Measurements from ENCODE around the gene GFOD2. TPM values are rescaled to one million over a fixed set of nuclear protein-coding genes. Genes with fewer than 3 reads are reported as not detected.

The GFOD2 gene
- total and polyA plus RNA-seq, 11 donors = 6.5 to 15.4 (median 9.8) TPM

DNA sequence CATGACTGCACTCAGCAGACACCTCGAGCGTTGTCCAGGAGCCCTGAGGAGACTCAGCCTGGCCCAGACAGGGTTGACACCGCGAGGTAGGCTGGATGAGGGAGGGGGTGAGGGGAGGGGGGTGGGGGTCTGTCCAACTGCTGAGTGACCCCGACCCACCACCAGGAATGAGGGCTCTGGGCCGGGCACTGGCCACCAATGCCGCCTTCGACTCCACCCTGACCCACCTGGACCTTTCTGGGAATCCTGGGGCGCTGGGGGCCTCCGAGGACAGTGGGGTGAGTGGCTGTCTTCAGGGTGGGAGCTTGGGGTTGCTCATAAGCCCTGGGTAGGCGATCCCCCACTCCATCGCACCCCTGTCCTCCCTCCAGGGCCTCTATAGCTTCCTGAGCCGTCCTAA, 71.4 kb downstream of the GFOD2 start:
- WGBS, 4 donors = 72 to 83% (median 75%) methylated on average over 9 to 13 of the region's 13 CpGs
- Histone ChIP-seq H3K4me1 (peaks cover 0 to 32% (median 7%) of the 10 kb centered on the region in 12 donors), H3K27ac (no peak overlapping the region), H3K36me3 (no peaks in the 10 kb centered on the region), H3K27me3 (peaks cover 15 to 77% (median 58%) of the 10 kb centered on the region in 9 donors), H3K4me3 (no peak overlapping the region), H3K9me3 (no peaks in the 10 kb centered on the region)
- intact Hi-C loops (cut with DNase I) = loop anchor here in 3 of 10 donors (5.0 to 10.0 kb wide), 2 partner anchors 103 to 125 kb away; no protein-coding TSS in a partner anchor
- DNase-seq (no peak), ATAC-seq (no peak)
- TF ChIP-seq CTCF (IDR thresholded peaks at IDR 0.05) (no peak), POLR2A (IDR thresholded peaks at IDR 0.05) (no peak)

DNA sequence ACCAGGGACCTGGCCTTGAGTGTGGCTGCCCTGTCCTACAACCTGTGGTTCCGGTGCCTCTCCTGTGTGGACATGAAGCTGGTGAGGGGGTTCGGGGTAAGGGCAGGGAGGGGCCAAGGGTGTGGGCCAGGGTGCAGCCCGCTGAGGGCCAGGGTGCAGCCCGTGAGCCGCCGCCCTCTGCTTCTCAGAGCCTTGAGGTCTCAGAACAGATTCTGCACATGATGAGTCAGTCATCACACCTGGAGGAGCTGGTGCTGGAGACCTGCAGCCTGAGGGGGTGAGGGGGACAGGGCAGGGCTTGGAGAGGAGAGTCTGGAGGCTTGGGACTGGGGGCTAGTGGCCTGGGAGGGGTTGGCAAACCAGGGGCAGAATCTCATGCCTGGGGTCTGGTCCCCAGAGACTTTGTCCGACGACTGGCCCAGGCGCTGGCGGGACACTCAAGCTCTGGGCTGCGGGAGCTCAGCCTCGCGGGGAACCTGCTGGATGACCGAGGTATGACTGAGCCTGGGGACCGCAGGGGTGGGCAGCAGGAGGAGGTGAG, 71.9 kb downstream of the GFOD2 start:
- no peak for DNase-seq
- WGBS, 4 donors = 71 to 85% (median 73%) methylated on average over 13 to 15 of the region's 15 CpGs
- intact Hi-C loops (cut with DNase I) = loop anchor here in 3 of 10 donors (5.0 to 10.0 kb wide), 2 partner anchors 102 to 125 kb away; no protein-coding TSS in a partner anchor
- no peaks in the 10 kb centered on the region for H3K36me3 ChIP-seq
- H3K9me3 ChIP-seq = no peaks in the 10 kb centered on the region
- peaks cover 0 to 29% (median 9%) of the 10 kb centered on the region in 12 donors for H3K4me1 ChIP-seq
- peaks cover 15 to 72% (median 54%) of the 10 kb centered on the region in 9 donors for H3K27me3 ChIP-seq
- TF ChIP-seq POLR2A (IDR thresholded peaks at IDR 0.05) (no peak), CTCF (IDR thresholded peaks at IDR 0.05) (no peak)
- no peak for ATAC-seq
- H3K27ac ChIP-seq = no peak overlapping the region
- no peak overlapping the region for H3K4me3 ChIP-seq

DNA sequence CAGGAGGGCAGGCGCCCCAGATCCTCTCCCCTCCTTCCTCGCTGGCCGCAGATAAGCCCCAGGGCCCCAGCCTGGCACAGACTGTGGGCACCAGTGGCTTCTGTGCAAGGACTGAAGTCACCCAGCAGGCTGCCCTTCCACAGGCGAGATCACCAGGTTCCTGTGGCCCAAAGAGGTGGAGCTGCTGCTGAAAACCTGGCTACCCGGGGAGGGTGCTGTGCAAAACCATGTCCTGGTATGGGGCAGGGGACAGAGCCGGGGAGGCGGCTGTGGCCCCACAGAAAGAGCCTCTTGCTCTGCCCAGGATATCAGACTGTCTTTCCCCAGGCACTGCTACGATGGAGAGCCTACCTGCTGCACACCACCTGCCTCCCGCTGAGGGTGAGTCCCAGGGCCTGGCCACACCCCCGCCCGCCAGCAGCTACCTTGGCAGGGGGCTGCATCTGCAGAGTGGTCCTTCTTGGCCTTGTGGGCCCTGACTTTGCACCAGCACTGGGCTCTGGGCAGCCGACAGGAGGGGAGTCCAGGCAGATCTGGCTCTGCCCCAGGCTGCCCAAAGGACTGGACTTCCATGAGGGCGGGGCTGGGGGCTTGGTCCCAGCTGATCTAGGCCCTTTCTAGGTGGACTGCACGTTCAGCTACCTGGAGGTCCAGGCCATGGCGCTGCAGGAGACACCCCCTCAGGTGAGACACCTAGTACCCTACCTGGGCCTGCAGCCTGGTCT, 73.6 kb downstream of the GFOD2 start:
- Histone ChIP-seq H3K36me3 (no peaks in the 10 kb centered on the region), H3K4me1 (peaks cover 0 to 37% (median 13%) of the 10 kb centered on the region in 12 donors), H3K27me3 (peaks cover 15 to 59% (median 43%) of the 10 kb centered on the region in 9 donors), H3K4me3 (peak overlapping the region in 9 of 12 donors; percentile 7 to 57 (median 42)), H3K27ac (peak overlapping the region in 1 of 12 donors; percentile 59), H3K9me3 (no peaks in the 10 kb centered on the region)
- intact Hi-C loops (cut with DNase I) = loop anchor here in 4 of 10 donors (2.0 to 10.0 kb wide), 3 partner anchors 83 to 123 kb away; partner anchors contain the start of gene CTCF (in 1 of the 4)
- DNase-seq (no peak), ATAC-seq (no peak)
- 86 to 97% (median 88%) methylated on average over 4 to 15 of the region's 15 CpGs for WGBS, 4 donors
- TF ChIP-seq POLR2A (IDR thresholded peaks at IDR 0.05) = no peak
- no peak for TF ChIP-seq CTCF (IDR thresholded peaks at IDR 0.05)

GRCh38 chr16:67644038-67644437, 75.1 kb downstream of the GFOD2 start:
- TF ChIP-seq POLR2A (IDR thresholded peaks at IDR 0.05) (no peak), CTCF (IDR thresholded peaks at IDR 0.05) (no peak)
- DNase-seq (no peak), ATAC-seq (no peak)
- peaks cover 15 to 49% (median 33%) of the 10 kb centered on the region in 9 donors for H3K27me3 ChIP-seq
- H3K4me1 ChIP-seq = peaks cover 0 to 40% (median 12%) of the 10 kb centered on the region in 12 donors
- no peaks in the 10 kb centered on the region for H3K9me3 ChIP-seq
- intact Hi-C loops (cut with DNase I) = loop anchor here in 7 of 10 donors (1.0 to 10.0 kb wide), 5 partner anchors 77 to 123 kb away; partner anchors contain the start of gene CTCF (in 5 of the 7)
- H3K27ac ChIP-seq = no peak overlapping the region
- H3K36me3 ChIP-seq = peaks cover 0 to 13% (median 3%) of the 10 kb centered on the region in 9 donors
- WGBS, 4 donors = 90 to 96% (median 93%) methylated on average over 9 of the region's 9 CpGs
- no peak overlapping the region for H3K4me3 ChIP-seq

Data from heart left ventricle (tissue), 16 donors.